ENCODE results near the gene C1QTNF8.

GRCh38 chr16:1043881-1044451, 52.1 kb downstream of the C1QTNF8 start:
- TF ChIP-seq CTCF (conservative IDR thresholded peaks at IDR 0.05) (no peak), EZH2 (IDR thresholded peaks at IDR 0.05; ENCODE audit: low read depth) (no peak)

All from PC-9 (cell line).